ENCODE data around the gene TYW1B.

GRCh38 chr7:72540106-72540611 is 287.8 kb downstream of the TYW1B start:
- TF ChIP-seq GABPA (IDR thresholded peaks at IDR 0.05 in 1 of 2, conservative IDR thresholded peaks at IDR 0.05 in 1 of 2) (no peak), CTCF (IDR thresholded peaks at IDR 0.05; ENCODE audit: low read depth, low read length, missing input control) (no peak), TAF1 (conservative IDR thresholded peaks at IDR 0.05) (no peak)
- TF ChIP-seq, protein P1, sequence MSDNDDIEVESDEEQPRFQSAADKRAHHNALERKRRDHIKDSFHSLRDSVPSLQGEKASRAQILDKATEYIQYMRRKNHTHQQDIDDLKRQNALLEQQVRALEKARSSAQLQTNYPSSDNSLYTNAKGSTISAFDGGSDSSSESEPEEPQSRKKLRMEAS (IDR thresholded peaks at IDR 0.05), result no peak
